ENCODE measurements around the gene ADRA2B.

Gene ADRA2B

DNA sequence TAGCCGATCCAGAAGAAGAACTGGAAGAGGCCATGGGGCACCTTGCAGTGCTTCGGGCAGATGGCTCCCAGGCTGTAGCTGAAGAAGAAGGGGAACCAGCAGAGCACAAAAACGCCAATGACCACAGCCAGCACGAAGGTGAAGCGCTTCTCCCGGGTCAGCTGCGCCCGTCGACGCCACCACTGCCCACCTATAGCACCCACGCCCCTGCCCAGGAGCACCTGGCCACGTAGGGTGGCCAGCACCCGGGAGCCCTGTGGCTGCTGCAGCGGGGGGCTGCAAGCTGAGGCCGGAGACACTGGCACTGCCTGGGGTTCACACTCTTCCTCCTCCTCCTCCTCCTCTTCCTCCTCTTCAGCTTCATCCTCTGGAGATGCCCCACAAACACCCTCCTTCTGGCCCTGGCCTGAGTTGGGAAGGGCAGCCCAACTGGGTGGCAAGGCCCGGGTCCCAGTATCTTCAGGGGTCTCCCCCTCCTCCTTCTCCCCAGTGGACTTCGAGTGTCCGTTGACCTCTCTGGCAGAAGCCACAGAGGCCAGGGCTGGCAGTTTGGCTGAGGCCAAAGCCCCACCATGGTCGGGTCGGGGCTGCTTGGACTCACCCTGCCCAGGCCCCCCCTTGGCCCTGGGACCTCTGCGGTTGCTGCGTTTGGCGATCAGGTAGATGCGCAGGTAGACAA, 1.3 kb downstream of the ADRA2B start:
- no peak overlapping the region for H3K4me3 ChIP-seq (replicated peaks; ENCODE audit: low read depth, low read length)
- DNase-seq (ENCODE audit: low read depth), result no peak
- TF ChIP-seq CTCF (IDR thresholded peaks at IDR 0.05; ENCODE audit: low read length, missing control alignments), result no peak

- TF ChIP-seq CTCF (IDR thresholded peaks at IDR 0.05; ENCODE audit: low read length, missing control alignments), result no peak
- DNase-seq (ENCODE audit: low read depth), result no peak
- no peak overlapping the region for H3K4me3 ChIP-seq (replicated peaks; ENCODE audit: low read depth, low read length)
Measured at GRCh38 chr2:96114546-96114902, 1.8 kb downstream of the ADRA2B start.

DNA sequence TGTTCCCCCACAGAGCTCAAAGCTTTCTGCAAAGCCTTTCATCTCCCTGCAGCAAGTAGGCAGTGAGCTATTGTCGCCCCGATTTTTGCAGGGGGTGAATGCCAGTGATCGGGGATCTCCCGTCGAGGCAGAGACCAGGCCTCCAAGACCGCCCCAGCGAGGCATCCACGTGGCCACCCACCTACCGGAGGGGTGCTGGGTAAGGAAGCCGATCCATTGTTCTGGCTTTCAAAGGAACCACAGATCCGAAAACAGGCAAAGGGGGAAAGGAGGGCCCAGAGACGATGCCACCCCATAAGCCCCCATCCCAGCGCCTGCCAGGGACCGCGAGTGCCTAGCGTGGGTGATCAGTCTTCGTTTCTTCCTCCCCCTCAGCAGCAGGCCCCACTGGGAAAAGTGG, 2.4 kb downstream of the ADRA2B start:
- no peak overlapping the region for H3K4me3 ChIP-seq (replicated peaks; ENCODE audit: low read depth, low read length)
- no peak for DNase-seq (ENCODE audit: low read depth)
- no peak for TF ChIP-seq CTCF (IDR thresholded peaks at IDR 0.05; ENCODE audit: low read length, missing control alignments)

DNA sequence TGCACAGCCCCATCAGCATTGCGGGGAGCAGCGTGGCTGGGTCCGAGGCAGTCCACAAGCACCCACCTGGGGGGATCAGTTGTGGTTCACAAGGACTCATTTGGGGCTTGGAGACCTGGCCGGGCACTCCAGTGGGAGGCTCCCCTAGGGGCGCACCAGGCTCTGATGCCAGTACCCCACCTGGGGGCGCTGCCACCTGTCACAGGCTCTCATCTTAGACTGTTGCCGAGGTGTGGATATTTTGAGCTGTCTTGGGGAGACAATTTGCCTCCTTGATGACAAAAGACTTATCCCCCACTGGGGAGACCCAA, 3.0 kb downstream of the ADRA2B start:
- no peak overlapping the region for H3K4me3 ChIP-seq (replicated peaks; ENCODE audit: low read depth, low read length)
- TF ChIP-seq CTCF (IDR thresholded peaks at IDR 0.05; ENCODE audit: low read length, missing control alignments), result no peak
- no peak for DNase-seq (ENCODE audit: low read depth)

DNA sequence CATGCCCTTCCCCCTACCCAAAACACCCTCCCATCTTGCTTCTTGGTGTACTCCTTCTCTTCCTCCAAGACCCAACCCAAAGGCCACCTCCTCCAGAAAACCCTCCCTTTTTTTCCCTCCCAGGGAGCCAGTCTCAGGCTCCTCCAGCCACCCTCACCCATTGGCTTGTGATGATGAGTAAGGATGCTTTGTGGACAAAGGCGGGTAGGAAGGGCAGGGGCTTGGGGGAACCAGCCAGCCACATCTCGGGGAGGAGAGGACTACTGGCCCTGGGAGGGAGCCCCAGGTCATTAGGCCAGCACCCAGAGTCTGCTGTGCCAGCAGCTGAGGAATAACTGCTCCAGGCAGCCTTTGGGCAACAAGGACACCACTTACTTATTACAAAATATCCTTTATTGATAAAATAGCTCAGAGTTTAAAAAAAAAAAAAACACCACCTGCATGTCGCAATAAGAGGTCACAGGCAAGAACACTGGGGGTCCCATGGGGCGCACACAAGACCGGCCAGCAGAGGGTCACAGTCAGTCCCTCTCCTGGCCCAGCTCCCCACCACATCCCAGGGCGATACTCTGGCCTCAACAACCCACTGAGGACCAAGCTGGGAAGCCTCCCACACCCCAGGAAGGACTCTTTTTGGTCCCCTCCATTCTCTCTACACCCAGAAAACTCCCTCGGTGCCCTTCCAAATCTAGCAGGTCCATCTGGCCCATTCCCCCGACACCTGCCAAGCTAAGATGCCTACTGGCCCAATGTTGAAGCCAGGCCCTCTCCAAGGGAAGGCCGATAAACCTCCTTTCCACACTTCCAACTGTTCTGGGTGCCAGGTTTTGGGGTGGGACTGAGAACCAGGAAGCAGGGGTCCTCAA, 3.6 kb downstream of the ADRA2B start:
- H3K4me3 ChIP-seq (replicated peaks; ENCODE audit: low read depth, low read length), result no peak overlapping the region
- no peak for TF ChIP-seq CTCF (IDR thresholded peaks at IDR 0.05; ENCODE audit: low read length, missing control alignments)
- no peak for DNase-seq (ENCODE audit: low read depth)

DNA sequence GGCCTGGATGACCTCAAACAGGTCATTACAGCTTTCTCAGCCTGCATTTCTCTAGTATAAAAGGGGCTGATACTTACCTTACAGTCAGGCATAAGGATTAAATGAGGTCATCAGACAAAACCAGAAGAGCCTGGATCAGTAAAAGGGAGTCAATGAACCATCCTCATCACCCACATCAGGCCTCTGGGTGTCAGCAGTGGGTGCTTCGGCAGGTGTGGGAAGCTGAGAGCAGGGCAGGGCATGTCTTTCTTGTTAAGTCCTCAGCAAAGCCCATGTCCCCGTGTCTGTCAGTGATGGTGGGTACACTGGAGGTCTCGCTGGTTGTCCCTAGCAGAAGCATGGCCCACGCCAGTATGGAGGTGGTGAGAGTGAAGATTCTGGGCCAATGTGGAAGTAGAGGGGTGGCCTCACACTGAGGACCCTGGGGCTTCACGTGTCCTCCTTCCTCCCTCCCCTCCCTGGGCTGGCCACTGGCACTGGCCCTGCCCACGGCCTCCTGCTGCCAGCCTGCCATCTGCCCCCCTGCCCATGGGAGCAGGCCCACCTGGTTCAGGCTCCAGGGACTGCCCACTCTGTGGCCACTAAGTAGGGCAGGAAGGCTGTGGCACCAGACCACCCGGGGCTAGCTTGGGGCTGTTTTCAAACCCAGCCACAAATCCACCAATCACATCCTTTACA, 4.4 kb downstream of the ADRA2B start:
- TF ChIP-seq CTCF (IDR thresholded peaks at IDR 0.05; ENCODE audit: low read length, missing control alignments), result no peak
- no peak for DNase-seq (ENCODE audit: low read depth)
- no peak overlapping the region for H3K4me3 ChIP-seq (replicated peaks; ENCODE audit: low read depth, low read length)

Measured in fibroblast of pulmonary artery (primary cell).